ENCODE measurements around the gene OR6N2.

- TF ChIP-seq POLR2A (IDR thresholded peaks at IDR 0.05) (no peak), EP300 (IDR thresholded peaks at IDR 0.05) (no peak)
- TF ChIP-seq, protein P1, sequence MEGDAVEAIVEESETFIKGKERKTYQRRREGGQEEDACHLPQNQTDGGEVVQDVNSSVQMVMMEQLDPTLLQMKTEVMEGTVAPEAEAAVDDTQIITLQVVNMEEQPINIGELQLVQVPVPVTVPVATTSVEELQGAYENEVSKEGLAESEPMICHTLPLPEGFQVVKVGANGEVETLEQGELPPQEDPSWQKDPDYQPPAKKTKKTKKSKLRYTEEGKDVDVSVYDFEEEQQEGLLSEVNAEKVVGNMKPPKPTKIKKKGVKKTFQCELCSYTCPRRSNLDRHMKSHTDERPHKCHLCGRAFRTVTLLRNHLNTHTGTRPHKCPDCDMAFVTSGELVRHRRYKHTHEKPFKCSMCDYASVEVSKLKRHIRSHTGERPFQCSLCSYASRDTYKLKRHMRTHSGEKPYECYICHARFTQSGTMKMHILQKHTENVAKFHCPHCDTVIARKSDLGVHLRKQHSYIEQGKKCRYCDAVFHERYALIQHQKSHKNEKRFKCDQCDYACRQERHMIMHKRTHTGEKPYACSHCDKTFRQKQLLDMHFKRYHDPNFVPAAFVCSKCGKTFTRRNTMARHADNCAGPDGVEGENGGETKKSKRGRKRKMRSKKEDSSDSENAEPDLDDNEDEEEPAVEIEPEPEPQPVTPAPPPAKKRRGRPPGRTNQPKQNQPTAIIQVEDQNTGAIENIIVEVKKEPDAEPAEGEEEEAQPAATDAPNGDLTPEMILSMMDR (IDR thresholded peaks at IDR 0.05), result no peak
Observed at GRCh38 chr1:158818975-158819431, 38.0 kb upstream of the OR6N2 start.

Data from tibial nerve (tissue), 4 donors.